Measurements from ENCODE around the gene SLC3A2. TPM values are rescaled to one million over a fixed set of nuclear protein-coding genes. Genes with fewer than 3 reads are reported as not detected.
"Not testable (repeated sequence)": the region's sequence is repeated elsewhere in the genome, so short reads cannot be mapped to it uniquely, and the experiment has no call there.

The SLC3A2 gene
- polyA plus RNA-seq (ENCODE audit: insufficient read length): 43.3 TPM

- peak; percentile 91 for DNase-seq
Observed at GRCh38 chr11:62880803-62881578, at the start of gene SLC3A2. TSS of gene SLC3A2 (plus strand) at chr11:62880896. CDS start at chr11:62881024, 128 bp downstream.

- no peak for DNase-seq
Observed at GRCh38 chr11:62830904-62831519, 49.7 kb upstream of the SLC3A2 start.

DNA sequence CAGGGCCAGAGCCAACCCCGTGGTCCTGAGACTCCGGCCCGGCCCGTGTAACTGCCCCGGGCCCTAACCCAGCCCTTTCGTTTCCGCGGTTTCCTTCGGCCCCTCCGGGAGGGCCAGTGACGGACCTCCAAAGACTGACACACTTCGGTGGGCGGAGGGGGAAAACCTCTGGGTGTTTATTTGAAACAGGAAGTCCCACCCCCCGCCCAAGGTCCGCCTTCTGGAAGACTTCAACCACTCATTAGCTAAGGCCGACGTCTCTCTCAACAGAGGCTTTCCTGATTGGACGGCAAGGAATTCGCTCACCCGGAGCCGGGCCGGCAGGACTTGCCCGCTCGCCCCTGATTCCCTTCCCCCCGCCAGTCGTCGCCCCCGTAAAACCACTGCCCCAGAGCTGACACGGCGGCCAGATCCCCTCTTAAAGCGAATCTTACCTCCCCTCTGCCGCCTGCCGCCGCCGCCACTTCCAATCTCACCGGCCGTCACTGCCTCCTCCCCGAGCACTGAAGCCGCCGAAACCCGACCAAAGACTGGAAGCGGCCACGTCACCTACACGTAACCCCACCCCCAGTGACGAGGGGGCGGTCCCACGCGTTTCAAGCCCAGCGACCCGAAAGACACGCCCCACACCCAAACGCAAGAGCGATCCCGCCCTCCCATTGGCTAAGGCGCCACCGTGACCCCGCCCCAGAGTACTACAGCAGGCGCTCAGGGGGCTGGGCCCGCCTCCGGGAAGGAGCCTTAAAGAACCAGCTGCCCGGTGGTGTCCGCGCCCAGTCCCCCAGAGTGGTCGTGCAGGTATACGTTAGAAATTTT, 49.0 kb upstream of the SLC3A2 start, which contains the start of gene STX5:
STX5 (minus strand) TSS at position 532 of the 816 bp plus-strand sequence. CDS start 808 bp downstream, outside the sequence.
- peak; percentile 99 for DNase-seq

GRCh38 chr11:62832336-62833234, 48.1 kb upstream of the SLC3A2 start, which contains the start of gene TEX54:
TSS of gene TEX54 (minus strand) at chr11:62832841.
- no peak for DNase-seq

GRCh38 chr11:62835336-62835735, 45.4 kb upstream of the SLC3A2 start:
- DNase-seq: no peak

DNA sequence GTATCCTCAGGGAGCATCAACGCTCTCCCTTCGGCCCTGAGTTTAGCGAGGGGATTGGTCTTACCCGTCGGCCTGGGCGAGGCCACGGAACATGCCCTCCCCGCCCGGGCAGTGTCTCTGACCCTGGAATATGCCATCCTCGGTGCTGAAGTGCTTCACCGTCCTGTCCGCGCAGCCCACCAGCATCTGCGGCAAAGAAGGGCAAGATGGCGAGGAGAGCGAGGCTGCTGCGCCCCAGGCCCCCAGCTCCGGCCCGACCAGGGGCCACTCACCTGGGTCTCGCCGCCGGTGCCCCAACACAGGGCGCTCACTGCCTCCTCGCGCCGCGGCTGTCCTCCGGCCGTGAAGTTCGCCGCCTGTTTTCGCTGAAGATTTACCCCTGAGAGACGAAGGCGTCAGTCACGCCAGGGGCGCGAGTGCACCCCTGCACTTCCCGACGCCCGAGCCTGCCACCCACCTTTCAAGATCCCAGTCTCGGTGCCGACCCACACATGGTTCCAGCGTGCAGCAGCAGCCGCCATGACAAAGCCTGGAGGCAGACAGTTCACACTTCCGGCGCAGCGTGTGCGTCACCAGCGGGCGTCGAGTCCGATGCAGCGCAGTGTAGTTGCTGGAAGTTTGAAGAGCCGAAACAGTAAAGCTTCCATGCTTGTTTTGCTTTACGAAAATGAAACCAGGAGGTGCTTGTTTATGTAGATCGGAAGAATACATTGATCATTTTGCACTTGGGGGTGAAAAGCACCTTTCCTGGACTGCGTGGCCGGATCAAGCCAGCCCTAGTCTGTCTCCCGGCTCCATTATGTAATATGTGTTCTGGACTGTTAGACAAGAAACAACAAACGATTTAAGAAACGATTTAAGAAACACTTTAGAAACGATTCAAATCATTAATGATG, 41.4 kb upstream of the SLC3A2 start, which contains the start of gene WDR74:
WDR74 (minus strand) TSS at position 541 of the 896 bp plus-strand sequence; CDS start at position 521, 20 bp downstream.
- peak; percentile 96 for DNase-seq

GRCh38 chr11:62840721-62841360, 39.9 kb upstream of the SLC3A2 start:
- DNase-seq: peak; percentile 64

- DNase-seq: peak; percentile 93
Observed at GRCh38 chr11:62841361-62842170, 39.1 kb upstream of the SLC3A2 start.

DNA sequence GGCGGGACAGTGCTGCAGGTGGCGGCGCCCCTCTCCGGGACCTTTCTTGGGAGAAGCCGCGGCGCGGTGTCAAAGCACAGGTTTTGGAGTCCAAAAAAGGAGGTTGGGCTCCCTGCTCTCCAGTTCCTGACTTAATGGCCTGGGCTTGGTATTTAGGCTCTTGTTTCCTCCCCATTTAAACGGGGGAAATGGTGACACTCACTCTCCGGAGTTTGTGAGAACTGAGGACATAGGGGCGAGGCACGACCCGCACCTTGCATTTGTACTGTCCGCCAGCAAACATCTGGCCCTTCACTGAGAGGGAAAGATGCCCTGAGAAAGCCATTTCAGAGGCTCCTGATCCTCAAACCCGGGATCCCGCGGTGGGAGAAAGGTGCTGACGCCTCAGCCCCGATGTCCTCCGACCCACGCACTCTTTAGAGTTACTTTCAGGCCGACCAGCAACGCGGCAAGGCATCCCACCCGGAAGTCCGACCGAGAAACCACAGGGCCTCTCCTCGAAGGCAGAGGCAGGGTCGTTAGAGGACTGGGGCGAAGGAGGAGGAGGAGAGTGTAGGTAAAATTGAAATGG, 38.4 kb upstream of the SLC3A2 start:
- no peak for DNase-seq

DNA sequence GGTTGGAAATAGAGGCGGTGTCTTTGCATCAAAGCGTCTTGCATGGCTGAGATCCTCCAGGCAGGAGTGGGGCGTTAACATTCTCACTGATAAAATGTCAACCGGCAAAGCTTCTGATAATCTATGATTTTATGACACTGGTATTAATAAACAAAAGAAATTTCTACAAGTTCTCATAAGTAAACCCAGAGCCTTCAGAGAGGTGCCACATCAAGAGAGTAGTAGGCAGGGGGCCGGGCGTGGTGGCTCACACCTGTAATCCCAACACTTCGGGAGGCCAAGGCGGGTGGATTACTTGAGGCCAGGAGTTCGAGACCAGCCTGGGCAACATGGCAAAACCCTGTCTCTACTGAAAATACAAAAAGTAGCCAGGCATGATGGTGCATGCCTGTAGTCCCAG, 37.8 kb upstream of the SLC3A2 start:
- not testable (repeated sequence) for DNase-seq

DNA sequence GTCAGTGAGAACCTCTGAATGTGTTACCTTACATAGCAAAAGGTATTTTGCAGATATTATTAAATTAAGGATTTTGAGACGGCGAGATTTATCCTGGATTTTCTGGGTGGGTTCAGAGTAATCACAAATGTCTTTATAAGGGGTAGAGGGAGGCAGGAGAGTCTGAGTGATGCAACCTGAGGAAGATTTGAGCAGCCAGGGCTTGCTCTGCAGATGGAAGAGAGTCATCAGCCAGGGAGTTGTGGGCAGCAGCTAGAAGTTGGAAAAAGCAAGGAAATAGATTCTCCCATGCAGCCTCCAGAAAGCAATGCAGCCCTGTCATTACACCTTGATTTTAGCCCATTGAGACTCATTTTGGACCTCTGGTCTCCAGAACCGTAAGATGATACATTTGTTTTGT, 37.2 kb upstream of the SLC3A2 start:
- no peak for DNase-seq

DNA sequence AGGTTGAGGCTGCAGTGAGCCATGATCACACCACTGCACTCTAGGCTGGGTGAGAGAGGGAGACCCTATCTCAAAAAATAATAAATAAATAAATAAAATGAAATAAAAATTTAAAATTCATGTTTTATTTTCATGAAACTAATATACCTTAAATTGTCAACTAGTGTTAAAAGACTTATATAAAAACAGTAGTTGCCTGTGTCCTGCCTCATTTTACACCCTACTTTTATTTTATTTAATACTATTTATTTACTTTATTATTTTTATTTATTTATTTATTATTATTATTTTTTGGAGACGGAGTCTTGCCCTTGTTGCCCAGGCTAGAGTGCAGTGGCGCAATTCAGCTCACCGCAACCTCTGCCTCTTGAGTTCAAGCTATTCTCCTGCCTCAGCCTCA, 36.5 kb upstream of the SLC3A2 start:
- DNase-seq: no peak

GRCh38 chr11:62846177-62846576, 34.5 kb upstream of the SLC3A2 start:
- no peak for DNase-seq

DNA sequence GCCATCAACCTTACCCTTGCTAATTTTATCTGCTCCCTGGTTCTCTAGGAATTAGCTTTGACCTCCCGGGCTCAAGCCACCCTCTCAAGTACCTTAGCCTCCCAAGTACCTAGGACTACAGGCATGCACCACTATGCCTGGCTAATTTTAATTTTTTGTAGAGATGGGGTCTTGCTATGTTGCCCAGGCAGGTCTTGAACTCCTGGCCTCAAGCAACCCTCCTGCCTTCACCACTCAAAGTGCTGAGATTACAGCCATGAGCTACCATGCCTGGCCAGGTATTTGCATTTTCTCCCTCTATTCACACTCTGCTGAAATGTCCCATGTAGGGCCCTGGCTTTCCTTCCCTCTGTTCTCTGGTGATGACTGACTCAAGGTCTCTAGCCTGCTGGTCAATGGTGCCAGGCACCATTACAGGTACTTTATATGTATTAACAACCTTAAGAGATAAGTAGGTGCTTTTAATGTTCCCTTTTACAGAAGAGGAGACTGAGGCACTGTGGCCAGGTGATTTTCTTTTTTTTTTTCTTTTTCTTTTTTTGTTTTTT, 32.9 kb upstream of the SLC3A2 start:
- DNase-seq: no peak

GRCh38 chr11:62850911-62851806, 29.5 kb upstream of the SLC3A2 start:
- DNase-seq: no peak

GRCh38 chr11:62851807-62852522, 28.7 kb upstream of the SLC3A2 start:
- DNase-seq: no peak

Measured in hindlimb muscle (tissue), 1 donor.